HepG2 (cell line): ENCODE measurements around the gene ATAD3C. TPM values are rescaled to one million over a fixed set of nuclear protein-coding genes. Genes with fewer than 3 reads are reported as not detected.
"Not testable (repeated sequence)": the region's sequence is repeated elsewhere in the genome, so short reads cannot be mapped to it uniquely, and the experiment has no call there.

ENCODE experiments used
- ATAC-seq: fragments of 200-7000 bp; cut with Tn5 transposase; 3 replicates; pipeline ENCODE4 v1.9.1; 2020; ENCODE audit warnings: mild to moderate bottlenecking, moderate library complexity
- BruUV-seq: library from RNA; stranded (reverse); fragments of 400-500 nt; replicated peaks from 2 replicates; lab custom pipeline; 2021; lab: Mats Ljungman, UMichigan
- CTCF ChIA-PET: fragments of 300-600 bp; formaldehyde crosslinking; extraction: SDS; loops from one replicate; lab custom pipeline; 2021; ENCODE audit warnings: low total read pairs, inconsistent platforms, low intra/inter-chr PET ratio; lab: Yijun Ruan, JAX
- POLR2A ChIA-PET: fragments of 350-600 bp; sonication (Branson Sonifier 250); formaldehyde crosslinking; loops from one replicate; lab custom pipeline; 2020; ENCODE audit warnings: antibody characterized with exemption, inconsistent platforms; lab: Yijun Ruan, JAX
- DNase-seq: peaks from one replicate; pipeline ENCODE4 v3.0.0-alpha.2; 2015; ENCODE audit warnings: low spot score
- FAIRE-seq: peaks from 3 replicates; lab custom pipeline; 2011; peaks lifted over from hg19 to GRCh38; lab: Jason Lieb, UNC
- H2AFZ ChIP-seq: one replicate; pipeline ENCODE4 v1.6.1; 2011; ENCODE audit warnings: low read length, inconsistent platforms
- H3K27ac ChIP-seq: fragments of 300-600 bp; 3 replicates; pipeline ENCODE4 v1.8.0; 2011; ENCODE audit warnings: mixed run types, mild to moderate bottlenecking, mixed read lengths, low read length, inconsistent platforms; ENCODE audit not compliant: insufficient read depth; ENCODE audit errors: extremely low read length
- H3K27me3 ChIP-seq, 2 experiments: fragments of 200-600 bp in 1 of 2; 2 replicates in 1 of 2; 3 replicates in 1 of 2; pipeline versions ENCODE4 v1.6.0 to v1.8.0; 2011; ENCODE audit warnings: low read length in 2 of 2, mild to moderate bottlenecking in 2 of 2, moderate library complexity in 2 of 2, inconsistent platforms in 1 of 2; ENCODE audit not compliant: insufficient read depth in 2 of 2, control insufficient read depth in 1 of 2
- H3K36me3 ChIP-seq, 2 experiments: fragments of 200-600 bp in 1 of 2; replicated peaks in 1 of 2; 2 replicates in 1 of 2; 3 replicates in 1 of 2; pipeline versions ENCODE4 v1.5.1 to v1.8.0; 2011; ENCODE audit warnings: low read length in 2 of 2, inconsistent platforms in 1 of 2; ENCODE audit not compliant: insufficient read depth in 2 of 2, control insufficient read depth in 1 of 2
- H3K4me1 ChIP-seq: 2 replicates; pipeline ENCODE4 v1.5.1; 2012; ENCODE audit warnings: low read length, inconsistent platforms; ENCODE audit not compliant: insufficient read depth
- H3K4me2 ChIP-seq: 2 replicates; pipeline ENCODE4 v1.6.0; 2011; ENCODE audit warnings: low read depth, low read length, inconsistent platforms
- H3K4me3 ChIP-seq, 3 experiments: fragments of 200-600 bp in 1 of 3; sonication (generic), shearing (Covaris generic) in 1 of 3; replicated peaks in 1 of 3; 2 replicates each; pipeline ENCODE4 v1.5.1; 2011 to 2016; ENCODE audit warnings: low read length in 3 of 3, inconsistent platforms in 2 of 3, low read depth in 2 of 3, mild to moderate bottlenecking in 2 of 3, control low read depth in 1 of 3, mixed read lengths in 1 of 3; ENCODE audit not compliant: insufficient read depth in 1 of 3
- H3K79me2 ChIP-seq: one replicate; pipeline ENCODE4 v1.6.1; 2011; ENCODE audit warnings: low read length, inconsistent platforms; ENCODE audit not compliant: insufficient read depth
- H3K9ac ChIP-seq: 2 replicates; pipeline ENCODE4 v1.6.0; 2011; ENCODE audit warnings: mild to moderate bottlenecking, low read depth, low read length, inconsistent platforms; ENCODE audit not compliant: insufficient read depth
- H3K9me3 ChIP-seq: 2 replicates; pipeline ENCODE4 v1.5.1; 2012; ENCODE audit warnings: mild to moderate bottlenecking, low read length
- H4K20me1 ChIP-seq: 2 replicates; pipeline ENCODE4 v1.6.0; 2011; ENCODE audit warnings: inconsistent platforms, mild to moderate bottlenecking, low read length, moderate library complexity; ENCODE audit not compliant: insufficient read depth
- EHMT2 ChIP-seq: fragments of 200-600 bp; sonication (generic); IDR thresholded peaks from 2 replicates; pipeline ENCODE4 v1.7.0; 2017; ENCODE audit warnings: antibody characterized with exemption, low read depth, low read length, borderline replicate concordance
- NONO ChIP-seq, 2 experiments: fragments of 450-650 bp in 1 of 2; sonication (generic) in 1 of 2; formaldehyde crosslinking in 1 of 2; IDR thresholded peaks in 1 of 2; conservative IDR thresholded peaks in 1 of 2; 2 replicates each; pipeline versions ENCODE4 v1.6.1 to v1.8.0; 2017 to 2022; ENCODE audit warnings: mild to moderate bottlenecking in 1 of 2, missing genetic modification reagents in 1 of 2, moderate library complexity in 1 of 2
- TRIM24 ChIP-seq: sonication (generic); formaldehyde crosslinking; IDR thresholded peaks from 2 replicates; pipeline ENCODE4 v1.8.0; 2022; ENCODE audit warnings: mild to moderate bottlenecking, missing genetic modification reagents
- ZNF674 ChIP-seq: sonication (generic); formaldehyde crosslinking; IDR thresholded peaks from 2 replicates; pipeline ENCODE4 v1.5.0; 2020; ENCODE audit warnings: low read depth, mild to moderate bottlenecking, missing genetic modification reagents
- WGBS: methylation state at CpG from one replicate; pipeline ENCODE4 v1.1.6; 2017; ENCODE audit warnings: low lambda C conversion rate; 5-methylcytosine and 5-hydroxymethylcytosine counted together
- in situ Hi-C: cut with HindIII; loops from 2 replicates; pipeline ENCODE4 v1.10.0; 2017; ENCODE audit warnings: low pct_unique_long_range_greater_than_20kb; ENCODE audit not compliant: extremely low pct_ligation_motif_present
- intact Hi-C: fragments of 100-400 bp; cut with micrococcal nuclease; formaldehyde crosslinking; loops from one replicate; pipeline ENCODE4 v1.10.0; 2022; ENCODE audit not compliant: unreplicated experiment
- polyA plus RNA-seq, 8 experiments: library from polyadenylated mRNA; depleted of rRNA in 3 of 8; stranded (reverse) in 7 of 8; unstranded in 1 of 8; fragments of >200 nt; fragmentation: Illumina TruSeq in 4 of 8; extraction: Trizol in 4 of 8; gene quantifications; 2 replicates each; pipeline versions ENCODE4 v1.2.1 to v1.2.3, GENCODE V29; 2011 to 2016; ENCODE audit warnings: low read depth in 4 of 8, missing spikeins in 1 of 8, mixed read lengths in 1 of 8; ENCODE audit not compliant: insufficient read depth in 1 of 8
- total RNA-seq, 5 experiments: library from RNA; depleted of rRNA; stranded (reverse); fragments of >200 nt; fragmentation: Illumina TruSeq; extraction: Trizol; gene quantifications; 2 replicates each; pipeline ENCODE4 v1.2.3, GENCODE V29; 2016; ENCODE audit warnings: low read depth in 1 of 5
- TF ChIP-seq, protein P1 (sequence below): sonication (generic); formaldehyde crosslinking; IDR thresholded peaks from 2 replicates; pipeline ENCODE4 v1.5.0; 2020; ENCODE audit warnings: missing genetic modification reagents

Gene ATAD3C
- total and polyA plus RNA-seq, 2 of the 13 experiments (the other 11 are each of a cell fraction or from before 2014, with no cell fraction given) = 2.4 to 3.2 TPM

DNA sequence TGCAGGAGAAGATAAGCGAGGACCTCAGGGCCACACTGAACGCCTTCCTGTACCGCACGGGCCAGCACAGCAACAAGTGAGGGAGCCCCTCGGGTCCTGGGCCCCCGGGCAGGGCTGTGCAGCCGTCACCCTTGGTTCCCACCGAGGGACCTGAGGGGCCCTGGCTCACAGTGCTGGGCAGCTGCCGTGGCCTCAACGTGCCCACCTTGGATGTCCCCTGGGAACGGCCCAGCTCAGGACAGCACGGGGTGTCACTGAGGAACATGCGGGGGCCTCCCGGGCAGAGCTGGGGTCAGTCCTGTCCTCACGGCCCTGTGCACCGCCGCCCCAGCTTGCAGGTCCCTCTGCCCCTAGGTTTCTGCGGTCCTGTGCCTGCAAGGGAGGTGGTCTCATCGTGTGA is 9.7 kb downstream of the ATAD3C start:
- H2AFZ ChIP-seq, H3K9ac ChIP-seq, H3K9me3 ChIP-seq, intact Hi-C loops, FAIRE-seq, ATAC-seq, H3K27ac ChIP-seq, CTCF ChIA-PET, DNase-seq, H3K4me2 ChIP-seq, BruUV-seq, in situ Hi-C loops, H3K36me3 ChIP-seq, H3K4me3 ChIP-seq, H4K20me1 ChIP-seq, H3K79me2 ChIP-seq, POLR2A ChIA-PET: not testable (repeated sequence)
- H3K4me1 ChIP-seq = peaks cover 37% of the 10 kb centered on the region
- H3K27me3 ChIP-seq = peaks cover 6 to 20% of the 10 kb centered on the region in 2 experiments; a peak in 4 of 5 replicates
- WGBS = no CpG with 5 or more reads among the region's 19 CpGs

DNA sequence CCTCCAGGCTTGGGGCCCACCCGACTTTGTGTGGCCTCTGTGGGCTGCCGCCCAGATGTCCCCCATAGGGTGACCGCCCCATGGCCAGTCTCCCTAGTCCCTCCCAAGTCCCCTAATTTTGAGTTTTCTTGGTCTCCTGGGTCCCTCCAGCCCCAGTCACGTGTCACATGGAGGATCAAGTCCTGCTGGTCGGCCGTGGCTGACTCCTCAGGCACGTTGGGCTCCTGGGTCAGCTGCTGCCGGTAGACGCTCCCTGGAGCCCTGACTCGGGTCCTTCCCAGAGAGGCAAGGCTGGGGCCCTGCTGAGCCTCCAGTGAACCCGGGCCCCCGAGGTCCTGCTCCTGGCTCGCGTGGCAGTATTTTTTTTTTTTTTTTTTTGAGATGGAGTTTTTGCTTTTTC is 10.2 kb downstream of the ATAD3C start:
- H3K9me3 ChIP-seq, intact Hi-C loops, H3K4me2 ChIP-seq, in situ Hi-C loops, ATAC-seq, POLR2A ChIA-PET, FAIRE-seq, H3K79me2 ChIP-seq, BruUV-seq, DNase-seq, H3K9ac ChIP-seq, H3K27ac ChIP-seq, H2AFZ ChIP-seq, CTCF ChIA-PET, H4K20me1 ChIP-seq, H3K36me3 ChIP-seq, H3K4me3 ChIP-seq: not testable (repeated sequence)
- 40% methylated on average over 6 of the region's 14 CpGs for WGBS
- H3K4me1 ChIP-seq = peaks cover 42% of the 10 kb centered on the region
- peaks cover 6 to 20% of the 10 kb centered on the region in 2 experiments; a peak in 4 of 5 replicates for H3K27me3 ChIP-seq

DNA sequence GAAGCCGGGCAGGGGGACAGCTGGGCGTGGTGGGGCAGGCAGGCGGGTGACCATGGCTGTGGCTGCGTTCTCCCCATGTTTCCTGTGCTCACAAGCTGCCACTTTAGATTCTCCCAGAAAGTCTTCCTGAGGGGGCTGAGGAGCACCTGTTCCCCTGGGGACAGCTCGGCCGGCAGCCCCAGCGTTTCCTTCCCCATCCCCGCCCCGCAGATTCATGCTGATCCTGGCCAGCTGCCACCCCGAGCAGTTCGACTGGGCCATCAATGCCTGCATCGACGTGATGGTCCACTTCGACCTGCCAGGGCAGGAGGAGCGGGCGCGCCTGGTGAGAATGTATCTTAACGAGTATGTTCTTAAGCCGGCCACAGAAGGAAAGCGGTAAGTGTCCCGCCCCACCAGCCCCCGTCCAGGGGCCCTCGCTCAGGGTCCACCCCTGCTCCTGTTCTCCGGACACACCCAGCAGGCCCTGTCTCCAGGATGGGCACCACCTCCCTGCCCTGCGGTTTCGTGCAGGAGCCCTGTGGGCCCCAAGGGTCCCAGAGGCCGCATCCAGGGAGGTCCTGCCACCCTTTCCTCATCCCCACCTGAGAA is 11.1 kb downstream of the ATAD3C start:
- ChIA-PET CTCF (no interaction called here), POLR2A (no interaction called here)
- no peak for FAIRE-seq
- TF ChIP-seq ZNF674 (CRISPR knock-in tag) = no peak
- TF ChIP-seq NONO (IDR thresholded peaks at IDR 0.05) = no peak
- no peak for TF ChIP-seq NONO (CRISPR knock-in tag; conservative IDR thresholded peaks at IDR 0.05)
- TF ChIP-seq, protein P1, sequence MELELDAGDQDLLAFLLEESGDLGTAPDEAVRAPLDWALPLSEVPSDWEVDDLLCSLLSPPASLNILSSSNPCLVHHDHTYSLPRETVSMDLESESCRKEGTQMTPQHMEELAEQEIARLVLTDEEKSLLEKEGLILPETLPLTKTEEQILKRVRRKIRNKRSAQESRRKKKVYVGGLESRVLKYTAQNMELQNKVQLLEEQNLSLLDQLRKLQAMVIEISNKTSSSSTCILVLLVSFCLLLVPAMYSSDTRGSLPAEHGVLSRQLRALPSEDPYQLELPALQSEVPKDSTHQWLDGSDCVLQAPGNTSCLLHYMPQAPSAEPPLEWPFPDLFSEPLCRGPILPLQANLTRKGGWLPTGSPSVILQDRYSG (CRISPR knock-in tag) = no peak
- TF ChIP-seq EHMT2 = no peak
- no peak for TF ChIP-seq TRIM24 (CRISPR knock-in tag)

More for the DNA sequence above, 11.1 kb downstream of the ATAD3C start:
- Histone ChIP-seq H3K4me3 (no peak overlapping the region), H3K36me3 (no peaks in the 10 kb centered on the region), H4K20me1 (no peaks in the 10 kb centered on the region), H3K27ac (no peak overlapping the region), H2AFZ (no peak overlapping the region), H3K9ac (no peak overlapping the region), H3K79me2 (no peaks in the 10 kb centered on the region), H3K4me1 (peaks cover 42% of the 10 kb centered on the region), H3K9me3 (no peaks in the 10 kb centered on the region), H3K27me3 (peaks cover 6 to 20% of the 10 kb centered on the region in 2 experiments; a peak in 4 of 5 replicates), H3K4me2 (no peak overlapping the region)
- 51% methylated on average over 11 of the region's 27 CpGs for WGBS
- BruUV-seq = no TSS peak
- DNase-seq (no peak), ATAC-seq (no peak)
- in situ Hi-C loops (no loop called here), intact Hi-C loops (no loop called here)
